Neural cell (in vitro differentiated cells): ENCODE measurements around the gene B3GNT3. TPM values are rescaled to one million over a fixed set of nuclear protein-coding genes. Genes with fewer than 3 reads are reported as not detected.

ENCODE experiments used
- H2AFZ ChIP-seq: fragments of 200-600, 300-800 bp; sonication (generic), shearing (Covaris generic); 2 replicates; pipeline ENCODE4 v1.6.0; 2014; ENCODE audit warnings: low read depth, mild to moderate bottlenecking, antibody characterized with exemption, low read length, moderate library complexity
- H3F3A ChIP-seq: fragments of 200-600 bp; shearing (Covaris generic); 2 replicates; pipeline ENCODE4 v1.6.1; 2016; ENCODE audit warnings: mild to moderate bottlenecking, moderate library complexity, mixed read lengths, antibody characterized with exemption, low read length; ENCODE audit not compliant: insufficient read depth, poor library complexity, severe bottlenecking
- H3K27ac ChIP-seq: fragments of 200-600, 300-800 bp; sonication (generic), shearing (Covaris generic); 2 replicates; pipeline ENCODE4 v1.5.1; 2014; ENCODE audit warnings: mild to moderate bottlenecking, low read length, moderate library complexity
- H3K27me3 ChIP-seq: fragments of 300-800, 200-600 bp; sonication (generic), shearing (Covaris generic); 2 replicates; pipeline ENCODE4 v1.6.0; 2014; ENCODE audit warnings: mild to moderate bottlenecking, low read depth, low read length, moderate library complexity; ENCODE audit not compliant: insufficient read depth
- H3K36me3 ChIP-seq: fragments of 300-800, 200-600 bp; sonication (generic), shearing (Covaris generic); 2 replicates; pipeline ENCODE4 v1.5.1; 2014; ENCODE audit warnings: mild to moderate bottlenecking, antibody characterized with exemption, low read length, moderate library complexity; ENCODE audit not compliant: insufficient read depth
- H3K4me2 ChIP-seq: fragments of 300-800, 200-600 bp; sonication (generic), shearing (Covaris generic); 2 replicates; pipeline ENCODE4 v1.6.0; 2014; ENCODE audit warnings: mild to moderate bottlenecking, low read length
- H3K4me3 ChIP-seq: fragments of 300-800, 200-600 bp; sonication (generic), shearing (Covaris generic); 2 replicates; pipeline ENCODE4 v1.5.1; 2014; ENCODE audit warnings: mild to moderate bottlenecking, low read length, moderate library complexity
- H3K79me2 ChIP-seq: fragments of 200-600 bp; shearing (Covaris generic); replicated peaks from 2 replicates; pipeline ENCODE4 v1.6.0; 2014; ENCODE audit warnings: mild to moderate bottlenecking, low read length, moderate library complexity; ENCODE audit not compliant: insufficient read depth
- H3K9ac ChIP-seq: fragments of 300-800, 200-600 bp; sonication (generic), shearing (Covaris generic); 2 replicates; pipeline ENCODE4 v1.6.1; 2016; ENCODE audit warnings: mild to moderate bottlenecking, low read length, mixed read lengths
- H3K9me2 ChIP-seq: fragments of 200-600 bp; shearing (Covaris generic); 2 replicates; pipeline ENCODE4 v1.6.1; 2016; ENCODE audit warnings: mild to moderate bottlenecking, low read length, mixed read lengths; ENCODE audit not compliant: insufficient read depth
- H3K9me3 ChIP-seq: fragments of 200-600, 300-800 bp; sonication (generic), shearing (Covaris generic); 2 replicates; pipeline ENCODE4 v1.6.1; 2016; ENCODE audit warnings: mild to moderate bottlenecking, mixed run types, low read length, moderate library complexity, mixed read lengths
- H4K20me1 ChIP-seq: fragments of 200-600 bp; shearing (Covaris generic); 2 replicates; pipeline ENCODE4 v1.6.1; 2016; ENCODE audit warnings: mild to moderate bottlenecking, mixed run types; ENCODE audit not compliant: insufficient read depth
- CTCF ChIP-seq: fragments of 450-650 bp; IDR thresholded peaks from 2 replicates; pipeline ENCODE4 v1.5.1; 2014; ENCODE audit warnings: antibody characterized with exemption, mild to moderate bottlenecking, moderate library complexity; ENCODE audit not compliant: poor library complexity, severe bottlenecking
- EP300 ChIP-seq: fragments of 450-650 bp; conservative IDR thresholded peaks from 2 replicates; pipeline ENCODE4 v1.6.1; 2014; ENCODE audit warnings: antibody characterized with exemption, mild to moderate bottlenecking, moderate library complexity; ENCODE audit not compliant: poor library complexity, severe bottlenecking
- EZH2 ChIP-seq: fragments of 200-600, 300-800 bp; shearing (Covaris generic), sonication (generic); IDR thresholded peaks from 2 replicates; pipeline ENCODE4 v1.6.1; 2014; ENCODE audit warnings: antibody characterized with exemption, low read length, borderline replicate concordance, mild to moderate bottlenecking; ENCODE audit not compliant: insufficient read depth, poor library complexity, severe bottlenecking
- MXI1 ChIP-seq: fragments of 450-650 bp; conservative IDR thresholded peaks from 2 replicates; pipeline ENCODE4 v1.6.1; 2014; ENCODE audit warnings: antibody characterized with exemption, mild to moderate bottlenecking; ENCODE audit not compliant: poor library complexity, severe bottlenecking
- POLR2AphosphoS5 ChIP-seq: IDR thresholded peaks from 2 replicates; pipeline ENCODE4 v1.6.1; 2012
- RAD21 ChIP-seq: fragments of 450-650 bp; conservative IDR thresholded peaks from 2 replicates; pipeline ENCODE4 v1.6.1; 2014; ENCODE audit warnings: antibody characterized with exemption, mild to moderate bottlenecking, moderate library complexity
- REST ChIP-seq: IDR thresholded peaks from 2 replicates; pipeline ENCODE4 v1.6.1; 2012; ENCODE audit warnings: borderline replicate concordance
- SMC3 ChIP-seq: fragments of 450-650 bp; conservative IDR thresholded peaks from 2 replicates; pipeline ENCODE4 v1.6.1; 2014; ENCODE audit warnings: antibody characterized with exemption, mild to moderate bottlenecking, moderate library complexity; ENCODE audit not compliant: poor library complexity
- TAF1 ChIP-seq: IDR thresholded peaks from 2 replicates; pipeline ENCODE4 v1.6.1; 2012; ENCODE audit warnings: low read depth
- polyA plus RNA-seq: library from polyadenylated mRNA; depleted of rRNA; stranded (reverse); fragments of >200 nt; gene quantifications from 2 replicates; pipeline ENCODE4 v1.2.3, GENCODE V29; 2014

Gene B3GNT3
- polyA plus RNA-seq, 1 donor from 2014 or later = not detected

GRCh38 chr19:17787274-17787913, 7.5 kb upstream of the B3GNT3 start:
- no peaks in the 10 kb centered on the region for H3K27me3 ChIP-seq
- no peaks in the 10 kb centered on the region for H3K9me3 ChIP-seq
- TF ChIP-seq RAD21 (no peak), EZH2 (no peak), POLR2AphosphoS5 (no peak), TAF1 (no peak), REST (no peak), EP300 (no peak), CTCF (no peak), MXI1 (no peak), SMC3 (no peak)
- H3K4me2 ChIP-seq = no peak overlapping the region
- H3K9ac ChIP-seq = no peak overlapping the region
- no peaks in the 10 kb centered on the region for H3K79me2 ChIP-seq
- H3K27ac ChIP-seq = no peak overlapping the region
- H3K9me2 ChIP-seq = no peaks in the 10 kb centered on the region
- H3K4me3 ChIP-seq = no peak overlapping the region
- H3K36me3 ChIP-seq = no peaks in the 10 kb centered on the region
- H3F3A ChIP-seq = no peaks in the 10 kb centered on the region
- H2AFZ ChIP-seq = no peak overlapping the region
- no peaks in the 10 kb centered on the region for H4K20me1 ChIP-seq

GRCh38 chr19:17788632-17789031, 6.3 kb upstream of the B3GNT3 start:
- TF ChIP-seq POLR2AphosphoS5 (no peak), CTCF (no peak), EZH2 (no peak), SMC3 (no peak), REST (no peak), MXI1 (no peak), RAD21 (no peak)
- no peaks in the 10 kb centered on the region for H4K20me1 ChIP-seq
- no peaks in the 10 kb centered on the region for H3K36me3 ChIP-seq

More at GRCh38 chr19:17788632-17789031, 6.3 kb upstream of the B3GNT3 start:
- H3F3A ChIP-seq = no peaks in the 10 kb centered on the region
- no peak overlapping the region for H3K9ac ChIP-seq
- no peak overlapping the region for H2AFZ ChIP-seq
- peaks cover under 1% of the 10 kb centered on the region for H3K27me3 ChIP-seq
- no peak overlapping the region for H3K4me3 ChIP-seq
- no peak overlapping the region for H3K27ac ChIP-seq
- no peaks in the 10 kb centered on the region for H3K79me2 ChIP-seq
- no peaks in the 10 kb centered on the region for H3K9me2 ChIP-seq
- no peak overlapping the region for H3K4me2 ChIP-seq
- no peaks in the 10 kb centered on the region for H3K9me3 ChIP-seq
